DMS153 (cell line): ENCODE results near the gene VWA7.

Experiments used
- DNase-seq: peaks from one replicate; lab custom pipeline; 2025; lab: John Stamatoyannopoulos, UW

The VWA7 gene

DNA sequence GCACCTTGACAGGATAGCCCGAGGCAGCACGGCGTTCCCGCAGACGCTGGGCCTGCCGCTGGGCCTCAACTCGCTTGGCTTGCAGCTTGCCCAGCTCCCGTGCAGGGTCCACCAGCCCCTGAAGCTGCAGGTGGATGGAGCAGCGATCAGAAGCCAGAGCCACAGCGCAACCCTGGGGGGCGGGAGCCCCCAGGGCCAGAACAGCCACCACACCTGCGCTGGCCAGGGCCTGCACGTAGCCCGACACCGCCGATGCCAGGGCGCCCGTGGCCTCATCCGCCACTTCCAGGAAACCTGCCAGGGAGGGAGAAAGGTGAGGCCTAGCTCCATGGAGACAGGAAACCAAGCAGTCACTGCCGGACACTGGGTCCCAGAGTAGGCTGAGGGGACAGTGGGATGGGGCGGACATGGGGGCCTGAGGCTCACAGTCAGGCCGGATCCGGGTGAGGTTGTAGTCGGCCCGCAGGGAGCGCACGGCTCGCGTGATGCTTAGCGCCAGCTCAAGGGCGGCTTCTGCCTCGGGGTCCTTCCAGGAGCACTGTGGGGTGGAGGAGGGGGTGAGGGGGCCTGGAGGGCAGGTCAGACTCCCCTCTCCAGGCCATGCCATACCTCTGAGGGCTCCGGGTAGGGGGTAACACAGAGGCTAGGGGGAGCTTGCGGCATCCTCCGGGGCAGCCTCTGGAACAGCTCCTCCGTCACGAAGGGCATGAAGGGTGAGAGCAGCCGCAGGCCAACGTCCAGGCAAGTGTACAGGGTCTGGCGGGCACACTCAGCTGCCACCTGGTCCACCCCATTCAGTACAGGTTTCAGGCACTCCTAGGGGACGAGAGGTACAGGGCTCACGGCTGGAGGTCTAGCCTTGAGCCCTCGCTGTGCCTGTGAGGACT lies 2.1 kb upstream of the VWA7 start:
- DNase-seq = no peak

- DNase-seq = no peak
Measured at GRCh38 chr6:31778193-31778592, 1.1 kb upstream of the VWA7 start.

GRCh38 chr6:31777667-31778050 lies 531 bp upstream of the VWA7 start:
- no peak for DNase-seq

DNA sequence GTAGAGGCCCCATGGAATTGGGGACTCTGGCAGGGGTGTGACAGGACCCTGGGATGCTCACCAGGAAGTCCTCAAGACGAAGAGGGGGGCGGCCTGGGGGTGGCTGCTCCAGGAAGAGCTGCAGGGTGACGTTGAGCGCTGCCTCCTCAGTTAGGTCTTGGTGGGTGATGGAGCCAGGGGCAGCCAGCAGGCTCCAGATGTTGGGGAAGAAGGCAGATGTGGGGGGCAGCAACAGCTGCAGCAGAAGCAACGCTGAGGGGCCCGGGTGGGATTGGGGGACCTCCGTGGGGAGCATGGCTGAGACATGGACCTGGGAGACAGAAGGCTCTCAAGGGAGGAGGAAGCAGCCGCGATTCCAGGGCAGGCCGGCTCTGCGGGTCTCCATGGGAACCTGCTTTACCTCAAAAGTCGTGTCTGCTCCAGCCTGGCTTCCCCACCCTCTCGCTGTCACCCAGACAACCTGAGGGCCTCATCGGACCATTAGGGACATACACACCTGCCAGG lies 591 bp downstream of the VWA7 start:
- DNase-seq = peak; percentile 35

DNA sequence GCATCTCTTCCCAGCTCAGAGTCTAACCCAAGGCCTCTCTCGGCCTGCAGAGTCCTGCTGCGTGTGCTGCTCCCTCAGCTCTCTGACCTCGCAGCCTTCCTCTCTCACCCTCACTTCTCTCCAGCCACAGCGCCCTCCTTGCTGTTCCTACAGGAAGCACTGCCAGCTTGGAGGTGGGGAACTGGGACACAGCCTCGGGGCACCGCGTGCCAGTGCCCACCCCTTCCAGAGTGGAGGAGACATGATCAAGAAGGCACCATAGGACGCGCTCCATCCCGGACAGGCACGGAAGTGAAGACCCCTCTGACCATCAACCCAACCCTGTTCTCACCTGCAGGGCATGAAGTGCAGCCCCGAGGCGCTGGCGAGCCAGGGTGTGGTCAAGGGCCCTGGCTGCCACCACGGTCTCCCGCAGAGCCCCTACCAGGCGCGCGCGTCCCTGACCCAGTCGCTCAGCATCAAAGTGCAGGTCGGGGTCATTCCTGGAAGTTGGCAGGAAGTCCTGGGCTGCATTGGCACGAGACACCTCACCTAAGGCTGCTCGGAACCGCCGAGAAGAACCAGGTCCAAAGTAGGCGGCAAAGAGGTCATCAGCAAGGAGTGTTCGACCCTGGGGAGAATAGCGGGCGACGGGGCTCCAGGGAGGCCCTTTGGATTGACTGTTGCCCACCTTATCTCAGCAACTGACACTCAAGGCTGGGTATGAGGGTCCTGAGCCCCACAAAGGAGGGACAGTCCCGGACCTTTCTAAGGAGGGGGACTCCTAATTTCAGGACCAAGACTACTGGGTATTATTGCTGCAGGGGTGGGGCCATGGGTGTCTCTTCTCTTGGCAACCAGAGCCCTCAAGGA lies 1.3 kb downstream of the VWA7 start:
- no peak for DNase-seq

DNA sequence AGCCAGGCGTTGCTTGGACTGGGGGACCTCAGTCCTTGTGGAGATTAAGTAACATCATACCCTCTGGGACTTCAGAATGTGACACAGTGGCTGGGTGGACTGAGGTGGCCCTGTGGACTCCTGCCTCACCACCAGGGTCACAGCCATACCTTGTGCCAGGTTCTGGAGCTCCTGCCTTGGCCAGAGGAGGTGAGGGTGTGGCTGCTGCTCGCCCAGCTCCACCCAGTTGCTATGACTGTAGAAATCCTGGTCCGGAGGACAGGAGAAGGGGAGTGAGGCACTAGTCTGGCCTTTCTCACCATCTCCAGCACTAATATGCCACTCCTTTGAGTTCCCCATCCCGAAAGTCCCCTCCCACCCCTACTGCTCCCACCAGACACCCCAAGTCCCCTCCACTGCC lies 1.9 kb downstream of the VWA7 start:
- no peak for DNase-seq

- DNase-seq = no peak
Measured at GRCh38 chr6:31771992-31772358, 5.2 kb downstream of the VWA7 start.

DNA sequence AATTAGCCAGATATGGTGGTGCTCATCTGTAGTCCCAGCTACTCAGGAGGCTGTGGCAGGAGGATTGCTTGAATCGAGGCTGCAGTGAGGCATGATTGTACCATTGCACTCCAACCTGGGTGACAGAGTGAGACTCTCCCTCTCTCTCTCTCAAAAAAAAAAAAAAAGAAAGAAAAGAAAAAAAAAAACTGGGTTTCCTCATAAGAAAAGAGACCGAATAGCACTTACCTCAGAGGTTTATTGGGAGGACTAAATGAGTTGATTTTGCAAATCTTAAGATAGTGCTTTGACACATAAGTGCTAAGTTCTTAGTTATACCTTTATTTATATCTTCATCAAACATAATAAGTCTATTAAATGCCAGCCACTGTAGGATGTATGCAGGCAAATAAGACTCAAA lies 6.3 kb downstream of the VWA7 start:
- no peak for DNase-seq

DNA sequence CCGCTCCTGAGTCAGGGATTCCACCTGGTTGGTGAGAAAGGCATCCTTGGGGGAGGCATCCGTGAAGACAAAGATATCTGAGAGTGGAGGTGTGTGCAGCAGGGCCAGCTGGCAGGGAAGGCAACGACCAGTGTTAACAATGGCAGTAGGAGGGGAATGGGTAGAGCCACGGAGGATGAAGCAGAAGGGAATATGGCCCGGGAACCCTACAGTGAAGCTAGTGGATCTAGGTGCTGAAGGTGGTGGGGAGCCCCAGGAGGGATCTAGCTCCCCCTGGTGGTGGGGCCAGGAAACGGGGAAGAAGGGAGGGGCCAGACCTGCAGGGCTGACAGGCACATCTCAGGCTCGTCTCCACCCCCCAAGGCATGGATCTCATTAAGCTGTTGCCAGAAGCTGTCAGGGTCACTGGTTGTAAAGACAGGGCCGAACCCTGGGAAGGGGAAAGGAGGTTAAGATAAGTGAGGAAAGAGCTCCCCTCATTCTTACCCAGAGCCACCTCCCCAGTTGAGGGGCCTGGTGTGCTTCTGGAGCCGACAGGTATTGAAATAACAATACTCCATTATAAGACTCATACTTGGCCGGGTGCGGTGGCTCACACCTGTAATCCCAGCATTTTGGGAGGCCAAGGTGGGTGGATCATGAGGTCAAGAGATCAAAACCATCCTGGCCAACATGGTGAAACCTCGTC lies 7.3 kb downstream of the VWA7 start:
- DNase-seq = peak; percentile 31

DNA sequence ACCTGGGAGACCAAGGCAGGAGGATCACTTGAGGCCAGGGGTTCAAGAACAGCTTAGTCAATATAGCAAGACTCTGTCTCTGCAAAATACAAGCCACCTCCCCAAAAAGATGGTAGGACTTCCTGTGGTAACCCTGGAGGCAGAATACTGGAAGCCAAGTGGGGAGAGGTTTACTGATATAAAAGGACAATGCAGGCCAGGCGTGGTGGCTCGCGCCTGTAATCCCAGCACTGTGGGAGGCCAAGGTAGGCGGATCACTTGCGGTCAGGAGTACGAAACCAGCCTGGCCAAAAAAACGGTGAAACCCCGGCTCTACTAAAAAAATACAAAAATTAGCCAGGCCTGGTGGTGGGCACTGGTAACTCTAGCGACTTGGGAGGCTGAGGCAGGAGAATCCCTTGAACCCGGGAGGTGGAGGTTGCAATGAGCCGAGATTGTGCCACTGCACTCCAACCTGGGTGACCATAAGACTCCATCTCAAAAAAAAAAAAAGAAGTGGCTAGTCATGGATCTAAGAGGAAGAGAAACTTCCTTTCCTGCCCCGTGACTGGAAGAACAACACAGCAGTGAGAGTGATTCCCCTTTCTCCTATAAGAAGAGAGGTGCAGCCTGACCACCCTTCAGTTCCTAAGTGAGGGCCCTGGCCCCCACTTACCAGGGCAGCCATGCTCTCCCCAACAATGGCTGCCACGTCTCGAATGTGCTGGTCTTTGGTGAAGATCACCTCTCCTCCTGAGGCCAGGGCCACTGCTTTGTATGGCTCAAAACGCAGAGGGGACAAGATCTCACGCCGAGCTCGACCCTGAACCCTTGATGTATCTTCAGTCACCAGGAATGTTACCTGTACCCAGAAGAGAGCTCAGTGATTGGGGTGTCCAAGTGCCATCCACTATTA lies 8.5 kb downstream of the VWA7 start:
- no peak for DNase-seq

DNA sequence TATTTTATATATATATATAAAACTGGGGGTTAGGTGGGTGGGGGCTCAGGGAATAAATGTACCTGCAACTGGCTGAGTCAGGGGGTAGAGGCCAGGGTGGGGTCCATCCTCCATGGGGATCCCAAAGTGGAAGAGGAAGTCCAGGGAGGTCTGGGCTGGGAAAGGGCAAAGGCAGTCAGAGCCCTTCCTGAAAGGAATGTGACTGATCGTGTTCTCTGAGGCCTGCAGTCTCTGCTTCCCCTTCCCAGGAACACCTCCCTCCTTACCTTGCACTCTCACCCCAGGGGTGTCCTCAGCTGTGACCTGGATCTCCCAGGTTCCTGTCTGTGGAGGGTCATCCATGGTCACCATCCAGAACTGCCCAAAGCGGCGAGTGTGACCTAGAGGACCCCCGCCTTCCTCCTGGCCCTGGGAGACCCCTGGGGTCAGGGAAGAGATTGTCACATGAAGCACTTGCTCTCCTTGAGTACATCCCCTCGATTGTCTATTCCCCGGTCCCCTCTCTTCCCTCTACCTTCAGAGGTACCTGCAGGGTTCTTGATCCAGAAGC lies 10.0 kb downstream of the VWA7 start:
- DNase-seq = no peak

- no peak for DNase-seq
Measured at GRCh38 chr6:31765910-31766794, 11.0 kb downstream of the VWA7 start.

DNA sequence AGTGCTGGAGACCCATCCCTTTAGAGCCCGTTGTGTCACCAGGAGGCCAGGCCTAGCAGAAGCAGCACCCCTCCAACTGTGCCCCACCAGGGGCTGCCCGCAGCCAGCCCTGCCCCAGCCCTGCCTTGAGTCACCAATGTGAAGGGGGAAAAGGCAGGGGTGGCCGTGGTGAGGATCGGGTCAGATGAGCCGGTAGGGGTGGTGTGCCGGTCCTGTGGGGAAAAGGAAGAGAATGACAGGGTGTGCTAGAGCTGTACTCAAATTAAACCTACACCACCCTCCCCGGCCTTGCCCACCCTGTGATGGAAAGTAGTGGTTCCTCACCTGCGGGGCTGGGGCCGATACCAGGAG lies 11.6 kb downstream of the VWA7 start:
- no peak for DNase-seq

DNA sequence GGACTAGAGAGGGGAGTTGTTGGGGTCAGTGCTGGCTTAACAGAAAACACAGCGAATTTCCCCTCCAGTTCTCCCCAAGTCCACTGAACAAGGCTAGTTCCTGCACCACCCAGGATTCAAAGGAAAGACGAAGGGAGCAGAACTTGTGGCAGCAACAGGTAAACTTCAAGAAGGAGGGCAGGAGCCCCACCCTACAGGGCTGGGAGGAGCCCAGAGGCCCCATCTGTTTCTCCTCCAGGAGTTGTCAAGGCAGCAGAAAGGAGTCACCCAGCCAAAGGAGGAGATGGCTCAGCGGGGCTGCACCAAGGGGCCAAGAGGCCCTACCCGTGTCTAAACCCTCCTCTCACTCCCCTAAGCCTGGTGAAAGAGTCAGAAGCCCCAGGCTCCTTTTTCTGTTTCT lies 12.9 kb downstream of the VWA7 start:
- no peak for DNase-seq

DNA sequence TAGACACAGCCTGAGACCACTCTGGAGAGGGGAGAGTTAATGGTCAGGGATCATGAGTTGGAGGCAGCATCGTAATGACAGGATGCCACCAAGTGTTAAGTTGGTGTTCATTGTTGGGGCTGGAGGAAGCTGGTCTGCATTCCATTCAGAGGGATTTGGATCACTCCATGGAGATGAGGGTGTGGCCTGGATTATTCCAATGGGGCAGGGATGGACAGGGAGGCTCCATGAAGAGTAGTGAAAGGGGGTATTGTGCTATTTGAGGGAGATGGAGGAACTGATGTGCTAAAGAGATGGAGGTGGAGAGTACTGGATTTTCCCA lies 13.5 kb downstream of the VWA7 start:
- no peak for DNase-seq

DNA sequence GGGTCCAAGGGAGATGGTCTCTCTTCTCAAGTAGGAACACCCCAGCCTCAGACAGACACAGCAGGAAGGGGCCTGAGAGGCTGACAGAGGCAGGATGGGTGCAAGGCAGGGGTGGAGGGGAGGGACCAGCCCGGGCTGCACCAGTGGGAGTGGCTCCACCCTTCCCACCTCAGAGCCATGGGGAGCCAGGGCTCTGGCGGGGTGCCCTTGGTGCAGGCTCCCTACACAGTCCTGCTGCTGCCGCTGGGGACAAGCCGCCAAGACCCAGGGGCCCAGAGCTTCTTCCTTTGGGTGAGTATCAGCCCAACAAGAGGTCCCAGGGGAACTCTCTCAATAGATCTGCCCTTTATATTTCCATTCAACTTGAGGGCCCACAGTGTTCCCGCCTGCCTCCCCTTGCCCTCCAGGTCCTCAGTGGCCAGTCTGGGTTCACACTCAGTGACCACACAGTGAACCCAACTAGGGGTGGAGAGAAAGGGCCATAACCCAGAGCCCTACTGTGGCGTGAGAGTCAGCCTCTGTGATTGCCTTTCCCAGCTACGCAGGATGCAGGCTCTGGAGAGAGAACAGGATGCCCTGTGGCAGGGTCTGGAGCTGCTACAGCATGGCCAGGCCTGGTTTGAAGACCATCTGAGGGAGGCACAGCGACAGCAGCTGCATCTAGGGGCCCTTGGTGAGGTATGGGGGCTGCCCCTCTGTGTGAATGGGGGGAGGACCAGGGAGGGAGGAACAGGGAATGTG lies 14.1 kb downstream of the VWA7 start:
- DNase-seq = no peak

- DNase-seq = no peak
Measured at GRCh38 chr6:31762356-31762755, 14.8 kb downstream of the VWA7 start, which contains the start of gene SAPCD1. Gene SAPCD1 (plus strand): TSS chr6:31762656. CDS start chr6:31763055, 399 bp downstream.

DNA sequence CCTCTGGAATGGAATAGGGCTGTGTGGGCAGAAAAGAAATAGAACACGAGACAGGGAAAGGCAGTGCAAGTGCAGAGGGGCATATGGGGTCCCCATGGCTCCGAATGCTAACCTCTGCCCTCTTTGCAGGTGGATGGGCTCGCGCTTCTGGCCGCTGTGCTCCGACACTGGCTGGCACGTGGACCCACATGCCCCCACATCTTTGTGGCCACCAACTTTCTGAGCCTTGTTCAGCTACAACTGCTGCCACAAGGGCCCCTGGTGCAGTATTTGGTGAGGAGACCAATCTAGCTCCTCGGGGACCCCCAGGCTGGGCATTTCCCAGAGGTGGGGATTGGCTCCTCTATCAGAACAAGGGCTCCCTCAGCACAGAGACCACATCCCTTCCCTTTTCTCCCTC lies 15.8 kb downstream of the VWA7 start:
- DNase-seq = no peak

DNA sequence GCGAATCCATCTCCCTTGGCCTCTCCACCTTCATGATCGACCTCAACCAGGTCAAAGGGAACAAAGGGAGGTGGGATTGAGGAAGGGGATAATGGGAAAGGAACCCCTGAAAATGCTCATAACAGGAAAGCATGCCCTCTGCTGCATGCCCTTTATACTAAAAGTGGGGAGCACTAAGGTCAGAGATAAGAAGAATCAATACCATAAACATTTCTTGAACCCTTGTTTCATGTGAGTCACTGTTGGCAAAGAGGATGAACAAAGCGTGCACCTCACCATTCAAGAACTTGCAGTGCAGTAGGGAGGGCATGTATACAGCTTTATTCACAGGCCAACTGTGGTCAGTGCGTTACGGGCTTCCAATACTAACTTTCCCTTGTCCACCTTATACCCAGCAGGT lies 16.3 kb downstream of the VWA7 start:
- DNase-seq = no peak

- no peak for DNase-seq
Measured at GRCh38 chr6:31758281-31758680, 18.8 kb downstream of the VWA7 start.
